ENCODE results near the gene CASQ1.

Gene CASQ1

GRCh38 chr1:160226623-160227022 lies 36.2 kb downstream of the CASQ1 start:
- no peak for DNase-seq (ENCODE audit: low read depth in 3 of 3)

- no peak for DNase-seq (ENCODE audit: low read depth in 3 of 3)
Measured at GRCh38 chr1:160227034-160227433, 36.7 kb downstream of the CASQ1 start.

- no peak for DNase-seq (ENCODE audit: low read depth in 3 of 3)
Measured at GRCh38 chr1:160227561-160227960, 37.2 kb downstream of the CASQ1 start.

GRCh38 chr1:160228431-160228830 lies 38.1 kb downstream of the CASQ1 start:
- no peak for DNase-seq (ENCODE audit: low read depth in 3 of 3)

- no peak for DNase-seq (ENCODE audit: low read depth in 3 of 3)
Measured at GRCh38 chr1:160232911-160233310, 42.5 kb downstream of the CASQ1 start.

GRCh38 chr1:160236806-160237205 lies 46.4 kb downstream of the CASQ1 start:
- DNase-seq (ENCODE audit: low read depth in 3 of 3), result no peak

- no peak for DNase-seq (ENCODE audit: low read depth in 3 of 3)
Measured at GRCh38 chr1:160237558-160237957, 47.2 kb downstream of the CASQ1 start.

- no peak for DNase-seq (ENCODE audit: low read depth in 3 of 3)
Measured at GRCh38 chr1:160238408-160238807, 48.0 kb downstream of the CASQ1 start.

- DNase-seq (ENCODE audit: low read depth in 3 of 3), result no peak
Measured at GRCh38 chr1:160239582-160240299, 49.4 kb downstream of the CASQ1 start.

GRCh38 chr1:160243767-160244166 lies 53.4 kb downstream of the CASQ1 start:
- DNase-seq (ENCODE audit: low read depth in 3 of 3), result no peak

GRCh38 chr1:160244209-160244608 lies 53.8 kb downstream of the CASQ1 start:
- DNase-seq (ENCODE audit: low read depth in 3 of 3), result no peak

- no peak for DNase-seq (ENCODE audit: low read depth in 3 of 3)
Measured at GRCh38 chr1:160245434-160245833, 55.1 kb downstream of the CASQ1 start.

GRCh38 chr1:160247053-160247452 lies 56.7 kb downstream of the CASQ1 start:
- no peak for DNase-seq (ENCODE audit: low read depth in 3 of 3)

GRCh38 chr1:160251011-160251410 lies 60.6 kb downstream of the CASQ1 start:
- no peak for DNase-seq (ENCODE audit: low read depth in 3 of 3)
